HG03139 (cell line): ENCODE measurements around the gene PANX2.

Source experiments
- ATAC-seq: cut with Tn5 transposase; IDR thresholded peaks from one replicate; pipeline ENCODE4 v1.9.1; 2021; ENCODE audit not compliant: unreplicated experiment

PANX2 gene

GRCh38 chr22:50169774-50170341 lies 673 bp upstream of the PANX2 start:
- no peak for ATAC-seq

- no peak for ATAC-seq
Observed at GRCh38 chr22:50171319-50171964, 911 bp downstream of the PANX2 start.

- ATAC-seq, result no peak
Observed at GRCh38 chr22:50171965-50172421, 1.5 kb downstream of the PANX2 start.

- no peak for ATAC-seq
Observed at GRCh38 chr22:50173311-50173982, 2.9 kb downstream of the PANX2 start.

- no peak for ATAC-seq
Observed at GRCh38 chr22:50173983-50174355, 3.4 kb downstream of the PANX2 start.

- ATAC-seq, result no peak
Observed at GRCh38 chr22:50174382-50175190, 4.1 kb downstream of the PANX2 start.

- no peak for ATAC-seq
Observed at GRCh38 chr22:50175191-50175461, 4.6 kb downstream of the PANX2 start.

GRCh38 chr22:50175921-50176849 lies 5.7 kb downstream of the PANX2 start:
- ATAC-seq, result no peak

- ATAC-seq, result no peak
Observed at GRCh38 chr22:50176850-50177536, 6.5 kb downstream of the PANX2 start.

- ATAC-seq, result no peak
Observed at GRCh38 chr22:50177537-50178470, 7.3 kb downstream of the PANX2 start.

GRCh38 chr22:50178471-50178864 lies 7.9 kb downstream of the PANX2 start:
- no peak for ATAC-seq

GRCh38 chr22:50178871-50179869 lies 8.6 kb downstream of the PANX2 start:
- ATAC-seq, result no peak

- ATAC-seq, result no peak
Observed at GRCh38 chr22:50179937-50180726, 9.6 kb downstream of the PANX2 start.

GRCh38 chr22:50180727-50181521 lies 10.4 kb downstream of the PANX2 start:
- ATAC-seq, result no peak

GRCh38 chr22:50182176-50183081 lies 11.9 kb downstream of the PANX2 start:
- no peak for ATAC-seq
